BE2C (cell line): Measurements from ENCODE around the gene CHSY1.
A peak's percentile ranks its signal among the peaks of the same experiment; 100 is the strongest.

Experiments used
- DNase-seq: peaks from one replicate; pipeline ENCODE4 v3.0.0-alpha.2; 2020
- H3K27me3 ChIP-seq: fragments of 250-450 bp; sonication (Bioruptor Pico); 2 replicates; pipeline ENCODE4 v1.5.1; 2020; ENCODE audit warnings: mild to moderate bottlenecking
- H3K36me3 ChIP-seq: fragments of 250-450 bp; sonication (Bioruptor Pico); 2 replicates; pipeline ENCODE4 v1.5.1; 2020; ENCODE audit warnings: mild to moderate bottlenecking
- H3K4me1 ChIP-seq: fragments of 250-450 bp; sonication (Bioruptor Pico); 2 replicates; pipeline ENCODE4 v1.5.1; 2020
- H3K4me3 ChIP-seq: 2 replicates; pipeline ENCODE4 v1.5.1; 2011; ENCODE audit warnings: low read depth, low read length
- H3K9me3 ChIP-seq: fragments of 250-450 bp; sonication (Bioruptor Pico); 2 replicates; pipeline ENCODE4 v1.5.1; 2020
- CTCF ChIP-seq: IDR thresholded peaks from 2 replicates; pipeline ENCODE4 v1.5.1; 2012; ENCODE audit warnings: mild to moderate bottlenecking, low read depth, low read length

Gene CHSY1

GRCh38 chr15:101254157-101255050 lies 2.6 kb upstream of the CHSY1 start:
- H3K36me3 ChIP-seq, result no peaks in the 10 kb centered on the region

GRCh38 chr15:101252836-101253235 lies 988 bp upstream of the CHSY1 start:
- Histone ChIP-seq H3K27me3 (no peaks in the 10 kb centered on the region), H3K9me3 (no peaks in the 10 kb centered on the region), H3K4me3 (peak overlapping the region; percentile 66), H3K4me1 (peaks cover 5% of the 10 kb centered on the region; the same call in 1 of the 2 replicates), H3K36me3 (peaks cover 5% of the 10 kb centered on the region; the same call in 1 of the 2 replicates)
- DNase-seq, result no peak
- TF ChIP-seq CTCF, result no peak

More at GRCh38 chr15:101254157-101255050, 2.6 kb upstream of the CHSY1 start:
- Histone ChIP-seq H3K4me3 (no peak overlapping the region), H3K4me1 (peaks cover 10% of the 10 kb centered on the region), H3K27me3 (no peaks in the 10 kb centered on the region), H3K9me3 (no peaks in the 10 kb centered on the region)
- peak; percentile 28 for TF ChIP-seq CTCF
- DNase-seq, result no peak

- Histone ChIP-seq H3K27me3 (no peaks in the 10 kb centered on the region), H3K4me3 (peak overlapping the region; percentile 93), H3K36me3 (peaks cover 20% of the 10 kb centered on the region), H3K9me3 (no peaks in the 10 kb centered on the region), H3K4me1 (peaks cover 9% of the 10 kb centered on the region)
- no peak for TF ChIP-seq CTCF
- DNase-seq, result peak; percentile 49
These were observed 697 bp downstream of the CHSY1 start for GRCh38 chr15:101250873-101251829.

- H3K4me1 ChIP-seq, result peaks cover 5% of the 10 kb centered on the region
- H3K4me3 ChIP-seq, result peak overlapping the region; percentile 93
- H3K36me3 ChIP-seq, result peaks cover 26% of the 10 kb centered on the region
- no peaks in the 10 kb centered on the region for H3K27me3 ChIP-seq
- no peaks in the 10 kb centered on the region for H3K9me3 ChIP-seq
- no peak for DNase-seq
- no peak for TF ChIP-seq CTCF
These were observed 1.5 kb downstream of the CHSY1 start for GRCh38 chr15:101250341-101250831.

- Histone ChIP-seq H3K4me3 (no peak overlapping the region), H3K9me3 (no peaks in the 10 kb centered on the region), H3K36me3 (peaks cover 34% of the 10 kb centered on the region), H3K4me1 (peaks cover 5% of the 10 kb centered on the region), H3K27me3 (no peaks in the 10 kb centered on the region)
- DNase-seq, result no peak
- TF ChIP-seq CTCF, result no peak
These were observed 3.6 kb downstream of the CHSY1 start for GRCh38 chr15:101248274-101248673.
